DMS79 (cell line): ENCODE measurements around the gene ANXA10.
"Not testable (repeated sequence)": the region's sequence is repeated elsewhere in the genome, so short reads cannot be mapped to it uniquely, and the experiment has no call there.

Experiments
- DNase-seq: peaks from one replicate; lab custom pipeline; 2025; lab: John Stamatoyannopoulos, UW

The ANXA10 gene

DNA sequence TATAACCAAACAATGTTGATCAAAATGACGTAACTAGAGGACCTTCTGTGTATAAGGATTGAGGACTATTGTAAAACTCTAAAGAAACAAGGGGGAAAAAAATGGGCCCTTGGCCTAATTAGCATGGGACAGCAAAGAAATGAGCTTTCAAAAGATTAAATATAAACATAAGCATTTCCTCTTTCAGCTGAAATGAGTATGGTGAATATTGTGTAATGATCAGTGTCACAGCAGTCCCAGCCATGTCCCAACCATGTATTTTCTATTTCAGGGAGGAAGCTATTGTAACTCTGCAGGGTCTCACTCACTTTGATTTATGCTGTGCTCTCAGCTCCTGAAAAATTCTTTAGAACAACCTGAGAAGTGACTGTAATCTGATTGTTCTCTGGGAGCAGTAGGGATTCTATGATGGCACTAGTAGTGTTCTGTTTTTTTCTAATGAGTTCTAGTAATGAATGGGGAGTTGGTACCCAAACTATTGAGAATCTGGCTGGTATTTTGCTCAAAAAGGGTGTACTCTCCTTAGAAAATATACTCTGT lies 25.8 kb downstream of the ANXA10 start:
- no peak for DNase-seq

DNA sequence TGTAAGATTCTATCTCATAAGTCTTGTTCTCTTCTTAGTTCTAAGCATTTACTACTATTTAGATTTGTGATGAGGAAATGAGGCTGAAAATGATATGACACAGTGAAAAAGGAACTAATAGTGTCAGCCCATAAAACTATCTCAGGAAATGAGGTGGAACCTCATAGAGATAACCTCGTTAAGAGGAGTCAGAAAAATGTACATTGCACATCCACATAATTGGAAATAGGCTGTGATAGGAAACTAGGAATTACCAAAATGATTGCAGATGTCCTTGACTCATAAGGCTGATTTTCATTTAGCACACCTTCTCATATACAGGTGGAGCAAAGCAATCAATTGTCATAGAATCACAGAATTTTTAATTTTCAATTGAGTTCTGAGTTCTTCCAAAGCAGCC lies 26.8 kb downstream of the ANXA10 start:
- no peak for DNase-seq

DNA sequence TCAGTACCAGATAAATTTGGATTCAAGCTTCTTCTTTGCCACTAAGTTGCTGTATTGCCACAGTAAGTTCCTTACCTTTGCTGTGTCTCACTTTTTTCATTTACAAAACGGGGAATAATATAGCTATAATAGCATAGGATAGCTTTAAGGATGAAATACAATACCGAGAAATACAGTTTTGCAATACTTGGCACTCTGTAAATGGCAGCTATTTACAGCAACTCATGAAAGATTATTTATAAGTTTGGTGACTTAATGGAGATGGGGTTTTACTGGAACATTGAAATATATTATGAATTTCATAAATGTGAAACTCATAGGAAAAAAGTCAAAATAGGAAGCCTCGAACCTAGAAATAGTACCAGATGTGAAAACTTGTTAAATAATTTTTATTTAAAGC lies 27.6 kb downstream of the ANXA10 start:
- DNase-seq = no peak

DNA sequence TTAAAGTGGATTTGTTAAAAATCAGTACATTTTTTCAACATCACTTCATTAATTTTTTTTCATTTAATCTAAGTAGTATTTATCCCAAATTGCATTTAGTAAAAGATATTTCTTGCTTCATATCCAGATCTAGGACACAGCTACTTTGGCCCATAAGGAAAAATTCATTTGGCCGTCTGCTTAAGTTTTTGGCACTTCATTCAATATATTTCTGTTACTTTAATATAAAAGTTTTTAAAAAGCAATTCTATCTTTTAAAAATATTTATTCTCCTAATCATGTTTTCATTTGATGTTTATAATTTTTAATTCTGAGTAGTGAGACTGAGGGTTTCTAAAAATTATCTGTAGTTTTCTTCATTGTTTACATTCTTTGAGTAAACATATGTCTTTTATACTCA lies 28.5 kb downstream of the ANXA10 start:
- no peak for DNase-seq

DNA sequence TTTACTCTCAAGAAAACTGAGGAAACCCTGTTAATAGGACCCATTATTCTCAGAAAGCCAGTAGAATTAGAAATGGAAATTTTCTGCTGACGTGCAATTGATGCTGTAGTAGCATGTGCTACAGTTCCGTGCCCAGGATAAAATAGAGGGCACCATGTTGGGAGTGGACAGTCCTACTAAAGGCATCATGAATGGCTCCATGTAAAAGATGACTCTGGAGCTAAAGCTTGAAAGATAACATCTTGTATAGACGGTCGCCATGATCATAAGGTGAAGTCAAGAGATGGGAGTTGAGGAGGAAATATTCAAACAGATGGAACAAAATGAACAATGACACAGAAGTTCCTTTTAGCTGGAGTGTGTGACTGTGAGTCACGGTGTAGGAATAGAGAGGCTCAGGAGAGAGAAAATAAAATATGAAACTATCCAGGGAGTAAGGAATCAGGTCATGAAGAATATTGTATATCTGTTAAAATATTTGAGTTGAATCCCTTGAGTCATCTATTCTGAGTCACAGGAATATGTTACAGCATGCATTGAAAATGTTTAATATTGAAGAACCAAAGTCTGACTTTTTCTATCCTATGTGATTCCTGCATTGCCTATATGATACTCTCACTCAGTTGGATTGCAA lies 31.8 kb downstream of the ANXA10 start:
- no peak for DNase-seq

DNA sequence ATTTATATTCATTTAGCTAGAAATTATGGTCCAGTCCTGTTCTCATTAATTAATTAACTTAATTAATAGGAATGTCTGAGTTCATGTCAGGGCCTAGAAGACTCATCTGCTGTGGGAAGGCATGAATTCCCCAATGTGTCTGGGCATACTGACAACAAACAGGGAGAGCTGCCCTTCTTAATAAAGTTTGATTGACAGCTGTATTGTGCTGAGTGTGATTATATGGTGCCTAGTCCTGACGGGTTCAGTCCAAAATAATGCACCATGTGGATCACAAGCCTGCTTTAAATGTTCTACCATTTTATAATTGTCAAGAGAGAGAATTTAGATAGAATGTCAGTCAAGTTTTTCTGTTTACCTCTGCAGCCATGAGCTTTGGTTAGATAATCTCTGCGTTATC lies 34.6 kb downstream of the ANXA10 start:
- DNase-seq = no peak

DNA sequence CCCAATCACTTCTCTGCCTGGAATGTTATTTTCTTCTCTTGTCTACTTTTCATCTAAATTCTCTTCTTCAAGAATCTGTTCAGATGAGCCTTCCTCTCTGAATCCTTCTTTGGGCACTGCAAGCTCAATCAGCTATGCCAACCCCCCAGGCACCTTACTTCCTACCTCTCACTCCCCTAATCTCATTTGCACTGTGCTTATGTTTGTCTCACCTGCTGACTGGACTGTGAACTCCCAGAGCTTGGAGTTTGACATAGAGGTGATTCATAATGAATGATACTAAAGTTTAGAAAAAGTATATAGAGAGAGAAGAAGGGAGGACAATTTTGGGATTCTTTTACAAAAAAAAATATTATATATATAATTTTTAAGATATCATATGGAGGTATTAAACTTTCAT lies 36.3 kb downstream of the ANXA10 start:
- no peak for DNase-seq

DNA sequence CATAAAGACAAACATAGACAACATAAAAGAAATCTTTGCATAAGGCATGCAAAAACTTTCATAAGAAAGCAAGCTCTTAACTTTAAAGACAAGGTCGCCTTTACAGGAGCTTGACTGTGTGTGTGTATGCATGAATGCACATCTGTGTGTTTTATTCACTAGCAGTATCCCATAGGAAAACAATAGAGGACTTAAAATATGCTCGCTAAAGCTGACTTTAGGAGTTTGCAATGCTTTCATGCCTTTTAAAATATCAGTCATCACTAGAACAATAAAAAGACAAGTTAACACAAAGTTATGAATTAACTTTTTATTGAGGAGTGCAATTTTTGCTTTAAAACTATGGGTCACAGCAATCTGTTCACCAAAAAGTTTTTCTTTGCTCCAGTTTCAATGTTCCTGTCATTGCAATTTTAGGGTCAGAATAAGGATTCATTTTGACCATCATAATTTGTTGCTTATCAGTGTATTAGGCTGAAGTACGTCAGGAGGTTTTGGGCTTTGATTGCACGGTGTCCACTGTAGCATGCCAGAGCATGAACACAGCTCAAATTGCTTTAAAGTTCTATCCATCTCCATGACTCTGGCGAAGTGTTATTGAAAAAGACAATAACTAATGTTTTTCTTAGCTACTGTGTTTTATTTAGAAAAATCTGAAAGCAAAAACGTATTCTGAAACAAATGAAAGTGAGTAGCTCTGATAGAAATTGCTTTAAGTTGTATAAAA lies 36.9 kb downstream of the ANXA10 start:
- DNase-seq = no peak

GRCh38 chr4:168129802-168130201 lies 37.5 kb downstream of the ANXA10 start:
- DNase-seq = no peak

- no peak for DNase-seq
Observed at GRCh38 chr4:168131196-168131595, 38.9 kb downstream of the ANXA10 start.

DNA sequence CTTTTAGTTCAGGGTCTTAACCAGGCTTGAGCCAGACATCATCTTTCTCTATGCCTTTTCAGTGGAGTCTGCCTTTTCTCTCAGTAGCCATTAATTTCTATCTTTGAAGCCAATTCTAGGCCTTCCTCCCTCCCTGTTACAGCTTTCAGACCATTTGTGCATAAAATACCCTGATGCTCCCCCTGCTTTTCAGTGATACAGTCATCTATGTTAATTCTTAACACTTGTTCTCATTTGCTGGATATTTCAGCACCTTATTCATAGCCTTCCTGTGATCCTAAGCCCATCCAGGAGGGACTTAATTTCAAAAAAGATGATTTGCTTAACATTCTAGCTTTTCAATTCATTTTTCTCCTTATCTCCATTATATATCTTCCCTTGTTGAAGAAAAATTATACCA lies 42.3 kb downstream of the ANXA10 start:
- no peak for DNase-seq

- not testable (repeated sequence) for DNase-seq
Observed at GRCh38 chr4:168135860-168136259, 43.5 kb downstream of the ANXA10 start.

DNA sequence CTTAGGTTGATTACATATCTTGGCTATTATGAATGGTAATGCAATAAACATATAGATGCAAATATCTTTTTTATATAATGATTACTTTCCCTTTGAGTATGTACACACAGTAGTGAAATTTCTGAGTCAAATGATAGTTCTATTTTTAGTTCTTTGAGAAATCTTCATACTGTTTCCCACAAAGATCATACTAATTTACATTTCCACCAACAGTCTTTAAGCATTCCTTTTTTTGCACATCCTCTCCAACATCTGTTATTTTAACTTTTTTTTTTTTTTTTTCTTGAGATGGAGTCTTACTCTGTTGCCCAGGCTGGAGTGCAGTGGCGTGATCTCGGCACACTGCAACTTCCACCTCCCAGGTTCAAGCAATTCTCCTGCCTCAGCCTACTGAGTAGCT lies 45.4 kb downstream of the ANXA10 start:
- DNase-seq = not testable (repeated sequence)

DNA sequence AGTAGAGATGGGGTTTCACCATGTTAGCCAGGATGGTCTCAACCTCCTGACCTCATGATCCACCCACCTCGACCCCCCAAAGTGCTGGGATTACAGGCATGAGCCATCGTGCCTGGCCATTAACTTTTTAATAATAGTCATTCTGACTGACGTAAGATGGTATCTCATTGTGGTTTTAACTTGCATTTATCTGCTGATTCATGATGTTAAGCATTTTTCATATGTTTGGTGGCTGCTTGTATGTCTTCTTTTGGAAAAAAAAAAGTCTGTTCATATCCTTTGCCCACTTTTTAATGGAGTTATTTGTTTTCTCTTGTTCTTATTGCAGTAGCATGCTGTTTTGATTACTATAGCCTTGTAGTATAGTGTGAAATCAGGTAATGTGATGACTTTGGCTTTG lies 45.8 kb downstream of the ANXA10 start:
- no peak for DNase-seq

DNA sequence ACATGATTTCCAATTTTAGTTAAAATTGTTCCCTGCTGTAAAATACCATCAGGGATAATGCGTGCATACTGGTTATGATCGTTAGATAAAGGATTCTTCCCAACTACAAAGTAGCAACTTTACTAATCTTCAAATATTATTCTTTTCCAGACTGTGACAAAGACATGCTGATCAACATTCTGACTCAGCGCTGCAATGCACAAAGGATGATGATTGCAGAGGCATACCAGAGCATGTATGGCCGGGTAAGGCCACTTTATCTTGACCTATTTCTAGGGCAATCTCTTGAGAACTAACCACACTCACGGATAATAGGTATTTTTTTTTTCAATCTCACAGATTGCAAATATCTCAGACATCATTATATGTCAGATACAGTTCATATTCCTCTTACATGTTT lies 47.0 kb downstream of the ANXA10 start:
- no peak for DNase-seq

DNA sequence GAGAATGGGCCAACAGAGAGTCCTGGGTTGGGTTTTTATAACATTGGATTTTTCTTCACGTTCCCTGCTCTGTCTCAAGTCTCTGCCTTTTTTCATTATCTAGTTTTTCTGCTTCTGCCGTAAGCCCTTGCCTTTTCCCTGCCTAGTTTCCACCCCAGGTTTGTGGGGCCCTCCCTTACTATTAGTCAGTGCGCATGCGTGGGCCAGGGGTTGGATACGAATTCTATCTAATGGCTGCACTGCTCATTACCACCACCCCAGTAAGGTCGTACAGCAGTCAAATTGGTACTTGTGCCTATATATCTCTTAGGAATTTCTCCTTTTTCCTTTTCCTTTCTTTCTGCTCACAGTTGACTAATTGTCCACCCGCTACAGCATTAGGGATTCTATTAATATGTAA lies 49.4 kb downstream of the ANXA10 start:
- DNase-seq = no peak

GRCh38 chr4:168143601-168144000 lies 51.3 kb downstream of the ANXA10 start:
- no peak for DNase-seq

- DNase-seq = no peak
Observed at GRCh38 chr4:168150420-168151050, 58.2 kb downstream of the ANXA10 start.

GRCh38 chr4:168151327-168151726 lies 59.0 kb downstream of the ANXA10 start:
- no peak for DNase-seq

DNA sequence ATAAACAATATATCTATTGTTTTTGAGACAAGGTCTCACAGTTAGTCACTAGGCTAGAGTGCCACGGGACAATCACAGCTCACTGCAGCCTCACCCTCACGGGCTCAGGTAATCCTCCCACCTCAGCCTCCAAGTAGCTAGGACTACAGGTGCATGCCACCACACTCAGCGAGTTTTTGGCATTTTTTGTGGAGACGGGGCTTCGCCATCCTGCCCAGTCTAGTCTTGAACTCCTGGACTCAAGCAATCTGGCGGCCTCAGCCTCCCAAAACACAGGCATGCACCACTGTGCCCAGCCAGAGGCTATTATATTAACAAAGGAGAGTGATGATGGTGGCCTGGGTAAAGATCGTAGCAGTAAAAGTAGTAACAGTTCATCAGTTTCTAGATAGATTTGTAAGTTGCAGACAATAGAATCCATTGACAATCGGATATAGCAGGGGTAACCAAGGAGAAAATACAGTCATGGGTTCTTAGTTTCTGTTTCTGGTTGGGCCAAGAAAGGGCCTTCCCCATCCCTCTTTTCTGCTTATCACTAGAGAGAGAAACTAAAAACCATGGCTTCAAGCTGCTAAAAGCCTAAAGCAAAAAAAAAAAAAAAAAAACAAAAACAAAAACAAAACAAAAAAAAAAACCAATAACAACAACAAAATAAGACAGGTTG lies 60.6 kb downstream of the ANXA10 start:
- DNase-seq = no peak

DNA sequence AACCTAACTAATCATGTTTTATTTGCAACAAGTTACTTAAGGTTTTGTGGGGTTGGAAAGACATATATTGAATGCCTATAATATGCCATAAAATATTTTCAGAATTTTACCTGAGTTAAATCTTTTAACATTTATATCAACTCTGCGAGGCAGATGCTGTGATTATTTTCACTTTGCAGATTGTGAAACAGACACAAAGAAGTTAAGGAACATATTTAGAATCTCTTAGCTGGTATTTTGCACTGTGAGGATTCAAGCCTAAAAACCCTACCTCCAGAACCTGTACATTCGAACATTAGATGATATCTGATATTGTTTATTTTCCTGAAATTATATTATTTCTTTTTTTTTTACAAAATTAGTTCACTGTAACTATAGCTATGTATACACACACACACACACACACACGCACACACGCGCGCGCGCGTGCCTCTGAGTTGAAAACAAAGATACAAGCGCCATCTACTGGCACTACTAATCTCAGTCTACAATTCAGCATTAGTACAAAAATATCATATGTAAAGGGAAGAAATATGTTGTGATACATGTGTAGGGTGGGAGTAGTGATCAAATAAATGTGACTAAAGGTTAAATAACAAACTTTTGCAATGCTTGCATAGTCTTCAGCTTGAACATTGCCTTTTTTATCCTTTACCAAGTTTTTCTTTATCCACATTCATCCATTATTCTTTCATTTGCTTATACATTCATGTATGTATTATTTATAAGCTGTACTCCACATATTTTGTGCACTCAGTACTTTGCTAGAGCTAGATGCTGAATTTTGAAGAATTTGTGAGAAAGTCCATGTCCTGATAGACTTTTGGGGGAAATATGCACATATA lies 61.5 kb downstream of the ANXA10 start:
- no peak for DNase-seq
